Neural cell (in vitro differentiated cells): ENCODE data around the gene SLC16A3. TPM values are rescaled to one million over a fixed set of nuclear protein-coding genes. Genes with fewer than 3 reads are reported as not detected.
"Not testable (repeated sequence)": the region's sequence is repeated elsewhere in the genome, so short reads cannot be mapped to it uniquely, and the experiment has no call there.

Experiments used
- H2AFZ ChIP-seq: fragments of 200-600, 300-800 bp; sonication (generic), shearing (Covaris generic); 2 replicates; pipeline ENCODE4 v1.6.0; 2014; ENCODE audit warnings: low read depth, mild to moderate bottlenecking, antibody characterized with exemption, low read length, moderate library complexity
- H3F3A ChIP-seq: fragments of 200-600 bp; shearing (Covaris generic); 2 replicates; pipeline ENCODE4 v1.6.1; 2016; ENCODE audit warnings: mild to moderate bottlenecking, moderate library complexity, mixed read lengths, antibody characterized with exemption, low read length; ENCODE audit not compliant: insufficient read depth, poor library complexity, severe bottlenecking
- H3K27ac ChIP-seq: fragments of 200-600, 300-800 bp; sonication (generic), shearing (Covaris generic); 2 replicates; pipeline ENCODE4 v1.5.1; 2014; ENCODE audit warnings: mild to moderate bottlenecking, low read length, moderate library complexity
- H3K27me3 ChIP-seq: fragments of 300-800, 200-600 bp; sonication (generic), shearing (Covaris generic); 2 replicates; pipeline ENCODE4 v1.6.0; 2014; ENCODE audit warnings: mild to moderate bottlenecking, low read depth, low read length, moderate library complexity; ENCODE audit not compliant: insufficient read depth
- H3K36me3 ChIP-seq: fragments of 300-800, 200-600 bp; sonication (generic), shearing (Covaris generic); 2 replicates; pipeline ENCODE4 v1.5.1; 2014; ENCODE audit warnings: mild to moderate bottlenecking, antibody characterized with exemption, low read length, moderate library complexity; ENCODE audit not compliant: insufficient read depth
- H3K4me2 ChIP-seq: fragments of 300-800, 200-600 bp; sonication (generic), shearing (Covaris generic); 2 replicates; pipeline ENCODE4 v1.6.0; 2014; ENCODE audit warnings: mild to moderate bottlenecking, low read length
- H3K4me3 ChIP-seq: fragments of 300-800, 200-600 bp; sonication (generic), shearing (Covaris generic); 2 replicates; pipeline ENCODE4 v1.5.1; 2014; ENCODE audit warnings: mild to moderate bottlenecking, low read length, moderate library complexity
- H3K79me2 ChIP-seq: fragments of 200-600 bp; shearing (Covaris generic); replicated peaks from 2 replicates; pipeline ENCODE4 v1.6.0; 2014; ENCODE audit warnings: mild to moderate bottlenecking, low read length, moderate library complexity; ENCODE audit not compliant: insufficient read depth
- H3K9ac ChIP-seq: fragments of 300-800, 200-600 bp; sonication (generic), shearing (Covaris generic); 2 replicates; pipeline ENCODE4 v1.6.1; 2016; ENCODE audit warnings: mild to moderate bottlenecking, low read length, mixed read lengths
- H3K9me2 ChIP-seq: fragments of 200-600 bp; shearing (Covaris generic); 2 replicates; pipeline ENCODE4 v1.6.1; 2016; ENCODE audit warnings: mild to moderate bottlenecking, low read length, mixed read lengths; ENCODE audit not compliant: insufficient read depth
- H3K9me3 ChIP-seq: fragments of 200-600, 300-800 bp; sonication (generic), shearing (Covaris generic); 2 replicates; pipeline ENCODE4 v1.6.1; 2016; ENCODE audit warnings: mild to moderate bottlenecking, mixed run types, low read length, moderate library complexity, mixed read lengths
- H4K20me1 ChIP-seq: fragments of 200-600 bp; shearing (Covaris generic); 2 replicates; pipeline ENCODE4 v1.6.1; 2016; ENCODE audit warnings: mild to moderate bottlenecking, mixed run types; ENCODE audit not compliant: insufficient read depth
- CTCF ChIP-seq: fragments of 450-650 bp; IDR thresholded peaks from 2 replicates; pipeline ENCODE4 v1.5.1; 2014; ENCODE audit warnings: antibody characterized with exemption, mild to moderate bottlenecking, moderate library complexity; ENCODE audit not compliant: poor library complexity, severe bottlenecking
- EP300 ChIP-seq: fragments of 450-650 bp; conservative IDR thresholded peaks from 2 replicates; pipeline ENCODE4 v1.6.1; 2014; ENCODE audit warnings: antibody characterized with exemption, mild to moderate bottlenecking, moderate library complexity; ENCODE audit not compliant: poor library complexity, severe bottlenecking
- EZH2 ChIP-seq: fragments of 200-600, 300-800 bp; shearing (Covaris generic), sonication (generic); IDR thresholded peaks from 2 replicates; pipeline ENCODE4 v1.6.1; 2014; ENCODE audit warnings: antibody characterized with exemption, low read length, borderline replicate concordance, mild to moderate bottlenecking; ENCODE audit not compliant: insufficient read depth, poor library complexity, severe bottlenecking
- MXI1 ChIP-seq: fragments of 450-650 bp; conservative IDR thresholded peaks from 2 replicates; pipeline ENCODE4 v1.6.1; 2014; ENCODE audit warnings: antibody characterized with exemption, mild to moderate bottlenecking; ENCODE audit not compliant: poor library complexity, severe bottlenecking
- POLR2AphosphoS5 ChIP-seq: IDR thresholded peaks from 2 replicates; pipeline ENCODE4 v1.6.1; 2012
- RAD21 ChIP-seq: fragments of 450-650 bp; conservative IDR thresholded peaks from 2 replicates; pipeline ENCODE4 v1.6.1; 2014; ENCODE audit warnings: antibody characterized with exemption, mild to moderate bottlenecking, moderate library complexity
- REST ChIP-seq: IDR thresholded peaks from 2 replicates; pipeline ENCODE4 v1.6.1; 2012; ENCODE audit warnings: borderline replicate concordance
- SMC3 ChIP-seq: fragments of 450-650 bp; conservative IDR thresholded peaks from 2 replicates; pipeline ENCODE4 v1.6.1; 2014; ENCODE audit warnings: antibody characterized with exemption, mild to moderate bottlenecking, moderate library complexity; ENCODE audit not compliant: poor library complexity
- TAF1 ChIP-seq: IDR thresholded peaks from 2 replicates; pipeline ENCODE4 v1.6.1; 2012; ENCODE audit warnings: low read depth
- polyA plus RNA-seq: library from polyadenylated mRNA; depleted of rRNA; stranded (reverse); fragments of >200 nt; gene quantifications from 2 replicates; pipeline ENCODE4 v1.2.3, GENCODE V29; 2014

Gene SLC16A3
- polyA plus RNA-seq, 1 donor from 2014 or later = 0.56 TPM

GRCh38 chr17:82253179-82253544 lies 24.3 kb downstream of the SLC16A3 start:
- H3F3A ChIP-seq = no peaks in the 10 kb centered on the region
- H3K9ac ChIP-seq = no peak overlapping the region
- TF ChIP-seq TAF1 (no peak), REST (no peak), MXI1 (no peak), EP300 (no peak), CTCF (no peak), RAD21 (no peak), POLR2AphosphoS5 (no peak), EZH2 (no peak), SMC3 (no peak)
- H3K27ac ChIP-seq = no peak overlapping the region
- H3K9me3 ChIP-seq = no peaks in the 10 kb centered on the region
- peaks cover 5% of the 10 kb centered on the region for H4K20me1 ChIP-seq
- H3K36me3 ChIP-seq = no peaks in the 10 kb centered on the region
- no peaks in the 10 kb centered on the region for H3K9me2 ChIP-seq
- no peak overlapping the region for H2AFZ ChIP-seq
- H3K27me3 ChIP-seq = no peaks in the 10 kb centered on the region
- H3K4me2 ChIP-seq = no peak overlapping the region
- H3K79me2 ChIP-seq = peaks cover 16% of the 10 kb centered on the region
- H3K4me3 ChIP-seq = no peak overlapping the region

- H3K4me2 ChIP-seq, H3K4me3 ChIP-seq, H3K36me3 ChIP-seq, H3K9ac ChIP-seq, H2AFZ ChIP-seq, H3K27me3 ChIP-seq, H3K9me3 ChIP-seq, H3F3A ChIP-seq, H3K27ac ChIP-seq, H3K9me2 ChIP-seq: not testable (repeated sequence)
- Histone ChIP-seq H3K79me2 (peaks cover 22% of the 10 kb centered on the region), H4K20me1 (peaks cover 12% of the 10 kb centered on the region)
Measured at GRCh38 chr17:82254096-82254495, 25.3 kb downstream of the SLC16A3 start.

GRCh38 chr17:82254746-82255145 lies 25.9 kb downstream of the SLC16A3 start:
- H3K4me2 ChIP-seq, H3K4me3 ChIP-seq, H3K36me3 ChIP-seq, H3K27ac ChIP-seq, H3K9me2 ChIP-seq, H2AFZ ChIP-seq, H3K9ac ChIP-seq, H3F3A ChIP-seq, H3K9me3 ChIP-seq, H3K27me3 ChIP-seq: not testable (repeated sequence)
- H4K20me1 ChIP-seq = peaks cover 13% of the 10 kb centered on the region
- peaks cover 27% of the 10 kb centered on the region for H3K79me2 ChIP-seq
